ENCODE measurements around the gene PRDX5.
A peak's percentile ranks its signal among the peaks of the same experiment; 100 is the strongest.

Gene PRDX5

GRCh38 chr11:64357904-64358535 lies 40.1 kb downstream of the PRDX5 start:
- no peaks in the 10 kb centered on the region for H3K9me3 Mint-ChIP-seq
- H3K36me3 Mint-ChIP-seq (ENCODE audit: low read depth): peaks cover 71% of the 10 kb centered on the region
- peaks cover 54% of the 10 kb centered on the region for H3K4me1 Mint-ChIP-seq (ENCODE audit: low read depth)
- no peaks in the 10 kb centered on the region for H3K27me3 Mint-ChIP-seq
- peak overlapping the region; percentile 93 for H3K4me3 Mint-ChIP-seq
- peak overlapping the region; percentile 80 for H3K27ac Mint-ChIP-seq
- intact Hi-C loops (cut with micrococcal nuclease): loop anchor here (10.0 kb wide), 1 partner anchor 297 kb away; no protein-coding TSS in a partner anchor

GRCh38 chr11:64358536-64358906 lies 40.6 kb downstream of the PRDX5 start:
- Mint-ChIP-seq H3K27me3 (no peaks in the 10 kb centered on the region), H3K9me3 (no peaks in the 10 kb centered on the region), H3K27ac (peak overlapping the region; percentile 80), H3K36me3 (ENCODE audit: low read depth) (peaks cover 71% of the 10 kb centered on the region), H3K4me3 (peak overlapping the region; percentile 93), H3K4me1 (ENCODE audit: low read depth) (peaks cover 59% of the 10 kb centered on the region)
- intact Hi-C loops (cut with micrococcal nuclease): loop anchor here (10.0 kb wide), 1 partner anchor 296 kb away; no protein-coding TSS in a partner anchor

- intact Hi-C loops (cut with micrococcal nuclease): loop anchor here (10.0 kb wide), 1 partner anchor 296 kb away; no protein-coding TSS in a partner anchor
- peaks cover 61% of the 10 kb centered on the region for H3K4me1 Mint-ChIP-seq (ENCODE audit: low read depth)
- H3K27me3 Mint-ChIP-seq: no peaks in the 10 kb centered on the region
- no peaks in the 10 kb centered on the region for H3K9me3 Mint-ChIP-seq
- peaks cover 71% of the 10 kb centered on the region for H3K36me3 Mint-ChIP-seq (ENCODE audit: low read depth)
- H3K27ac Mint-ChIP-seq: peak within 1 kb of the TSS; percentile 80
- H3K4me3 Mint-ChIP-seq: peak within 1 kb of the TSS; percentile 93
These were observed 41.2 kb downstream of the PRDX5 start, which contains the start of gene RPS6KA4 for GRCh38 chr11:64358907-64359711. TSS of gene RPS6KA4 (plus strand) at chr11:64359162. CDS start at chr11:64359236, 74 bp downstream.

- Mint-ChIP-seq H3K27me3 (no peaks in the 10 kb centered on the region), H3K27ac (peak overlapping the region; percentile 80), H3K36me3 (ENCODE audit: low read depth) (peaks cover 76% of the 10 kb centered on the region), H3K9me3 (no peaks in the 10 kb centered on the region), H3K4me3 (peak overlapping the region; percentile 93), H3K4me1 (ENCODE audit: low read depth) (peaks cover 58% of the 10 kb centered on the region)
- intact Hi-C loops (cut with micrococcal nuclease): loop anchor here (5.0 to 10.0 kb wide), 2 partner anchors 87 to 295 kb away; no protein-coding TSS in a partner anchor
These were observed 42.0 kb downstream of the PRDX5 start for GRCh38 chr11:64359712-64360445.

GRCh38 chr11:64360448-64360921 lies 42.6 kb downstream of the PRDX5 start:
- intact Hi-C loops (cut with micrococcal nuclease): loop anchor here (5.0 kb wide), 1 partner anchor 87 kb away; no protein-coding TSS in a partner anchor

GRCh38 chr11:64361659-64362058 lies 43.7 kb downstream of the PRDX5 start:
- H3K4me3 Mint-ChIP-seq: no peak overlapping the region
- intact Hi-C loops (cut with micrococcal nuclease): loop anchor here (5.0 kb wide), 1 partner anchor 86 kb away; no protein-coding TSS in a partner anchor
- no peaks in the 10 kb centered on the region for H3K9me3 Mint-ChIP-seq
- H3K27me3 Mint-ChIP-seq: no peaks in the 10 kb centered on the region
- H3K36me3 Mint-ChIP-seq (ENCODE audit: low read depth): peaks cover 89% of the 10 kb centered on the region
- H3K27ac Mint-ChIP-seq: peak overlapping the region; percentile 80
- peaks cover 47% of the 10 kb centered on the region for H3K4me1 Mint-ChIP-seq (ENCODE audit: low read depth)

More at GRCh38 chr11:64360448-64360921, 42.6 kb downstream of the PRDX5 start:
- Mint-ChIP-seq H3K27me3 (no peaks in the 10 kb centered on the region), H3K9me3 (no peaks in the 10 kb centered on the region), H3K27ac (peak overlapping the region; percentile 80), H3K4me3 (peak overlapping the region; percentile 93), H3K36me3 (ENCODE audit: low read depth) (peaks cover 82% of the 10 kb centered on the region), H3K4me1 (ENCODE audit: low read depth) (peaks cover 52% of the 10 kb centered on the region)

- intact Hi-C loops (cut with micrococcal nuclease): loop anchor here (5.0 kb wide), 1 partner anchor 85 kb away; no protein-coding TSS in a partner anchor
- no peak overlapping the region for H3K27ac Mint-ChIP-seq
- peaks cover 89% of the 10 kb centered on the region for H3K36me3 Mint-ChIP-seq (ENCODE audit: low read depth)
These were observed 44.4 kb downstream of the PRDX5 start for GRCh38 chr11:64362339-64362738.

GRCh38 chr11:64364435-64364834 lies 46.5 kb downstream of the PRDX5 start:
- peaks cover 100% of the 10 kb centered on the region for H3K36me3 Mint-ChIP-seq (ENCODE audit: low read depth)
- no peaks in the 10 kb centered on the region for H3K27me3 Mint-ChIP-seq
- H3K4me3 Mint-ChIP-seq: no peak overlapping the region

More at GRCh38 chr11:64362339-64362738, 44.4 kb downstream of the PRDX5 start:
- Mint-ChIP-seq H3K4me1 (ENCODE audit: low read depth) (peaks cover 44% of the 10 kb centered on the region), H3K4me3 (no peak overlapping the region), H3K9me3 (no peaks in the 10 kb centered on the region), H3K27me3 (no peaks in the 10 kb centered on the region)

GRCh38 chr11:64364911-64365310 lies 47.0 kb downstream of the PRDX5 start:
- no peak overlapping the region for H3K4me3 Mint-ChIP-seq
- no peaks in the 10 kb centered on the region for H3K27me3 Mint-ChIP-seq
- peaks cover 100% of the 10 kb centered on the region for H3K36me3 Mint-ChIP-seq (ENCODE audit: low read depth)
- intact Hi-C loops (cut with micrococcal nuclease): loop anchor here (5.0 kb wide), 1 partner anchor 82 kb away; no protein-coding TSS in a partner anchor
- H3K27ac Mint-ChIP-seq: no peak overlapping the region
- no peaks in the 10 kb centered on the region for H3K9me3 Mint-ChIP-seq
- peaks cover 23% of the 10 kb centered on the region for H3K4me1 Mint-ChIP-seq (ENCODE audit: low read depth)

More at GRCh38 chr11:64364435-64364834, 46.5 kb downstream of the PRDX5 start:
- no peak overlapping the region for H3K27ac Mint-ChIP-seq
- intact Hi-C loops (cut with micrococcal nuclease): loop anchor here (5.0 kb wide), 1 partner anchor 83 kb away; no protein-coding TSS in a partner anchor
- no peaks in the 10 kb centered on the region for H3K9me3 Mint-ChIP-seq
- H3K4me1 Mint-ChIP-seq (ENCODE audit: low read depth): peaks cover 28% of the 10 kb centered on the region

- Mint-ChIP-seq H3K36me3 (ENCODE audit: low read depth) (peaks cover 100% of the 10 kb centered on the region), H3K27ac (no peak overlapping the region), H3K4me3 (no peak overlapping the region), H3K4me1 (ENCODE audit: low read depth) (peaks cover 7% of the 10 kb centered on the region), H3K9me3 (no peaks in the 10 kb centered on the region), H3K27me3 (no peaks in the 10 kb centered on the region)
- intact Hi-C loops (cut with micrococcal nuclease): no loop called here
These were observed 48.8 kb downstream of the PRDX5 start for GRCh38 chr11:64366751-64367150.

GRCh38 chr11:64367931-64368672 lies 50.2 kb downstream of the PRDX5 start:
- no peak overlapping the region for H3K27ac Mint-ChIP-seq
- H3K4me3 Mint-ChIP-seq: no peak overlapping the region
- intact Hi-C loops (cut with micrococcal nuclease): no loop called here
- peaks cover 96% of the 10 kb centered on the region for H3K36me3 Mint-ChIP-seq (ENCODE audit: low read depth)
- H3K4me1 Mint-ChIP-seq (ENCODE audit: low read depth): peaks cover 12% of the 10 kb centered on the region
- H3K9me3 Mint-ChIP-seq: no peaks in the 10 kb centered on the region
- H3K27me3 Mint-ChIP-seq: no peaks in the 10 kb centered on the region

GRCh38 chr11:64368673-64369074 lies 50.8 kb downstream of the PRDX5 start:
- H3K4me1 Mint-ChIP-seq (ENCODE audit: low read depth): peaks cover 12% of the 10 kb centered on the region
- H3K4me3 Mint-ChIP-seq: no peak overlapping the region
- H3K27me3 Mint-ChIP-seq: no peaks in the 10 kb centered on the region
- H3K36me3 Mint-ChIP-seq (ENCODE audit: low read depth): peaks cover 90% of the 10 kb centered on the region
- intact Hi-C loops (cut with micrococcal nuclease): no loop called here
- no peaks in the 10 kb centered on the region for H3K9me3 Mint-ChIP-seq
- no peak overlapping the region for H3K27ac Mint-ChIP-seq
